Smooth muscle cell (in vitro differentiated cells): Measurements from ENCODE around the gene ADAMTSL5. TPM values are rescaled to one million over a fixed set of nuclear protein-coding genes. Genes with fewer than 3 reads are reported as not detected.

Source experiments
- DNase-seq: peaks from one replicate; lab custom pipeline; 2025; ENCODE audit not compliant: unreplicated experiment; lab: John Stamatoyannopoulos, UW
- H2AFZ ChIP-seq: fragments of 200-600 bp; sonication (generic); 2 replicates; pipeline ENCODE4 v1.6.0; 2016; ENCODE audit warnings: antibody characterized with exemption, low read depth, mild to moderate bottlenecking
- H3F3A ChIP-seq: fragments of 200-600 bp; sonication (generic); 2 replicates; pipeline ENCODE4 v1.6.0; 2017; ENCODE audit warnings: antibody characterized with exemption, low read depth
- H3K27ac ChIP-seq: fragments of 200-600 bp; sonication (generic); 2 replicates; pipeline ENCODE4 v1.5.1; 2016; ENCODE audit warnings: low read depth, mild to moderate bottlenecking
- H3K27me3 ChIP-seq: fragments of 200-600 bp; sonication (generic); 2 replicates; pipeline ENCODE4 v1.6.1; 2016; ENCODE audit warnings: low read depth, mild to moderate bottlenecking
- H3K36me3 ChIP-seq: fragments of 200-600 bp; sonication (generic); 2 replicates; pipeline ENCODE4 v1.5.1; 2016; ENCODE audit warnings: low read depth
- H3K4me1 ChIP-seq: fragments of 200-600 bp; sonication (generic); 2 replicates; pipeline ENCODE4 v1.5.1; 2016; ENCODE audit warnings: low read depth
- H3K4me2 ChIP-seq: fragments of 200-600 bp; sonication (generic); 2 replicates; pipeline ENCODE4 v1.6.0; 2016; ENCODE audit warnings: mild to moderate bottlenecking
- H3K4me3 ChIP-seq: fragments of 200-600 bp; sonication (generic); 2 replicates; pipeline ENCODE4 v1.5.1; 2016; ENCODE audit warnings: mild to moderate bottlenecking
- H3K79me2 ChIP-seq: fragments of 200-600 bp; sonication (generic); 2 replicates; pipeline ENCODE4 v1.6.0; 2016; ENCODE audit warnings: low read depth, mild to moderate bottlenecking
- H3K9ac ChIP-seq: fragments of 200-600 bp; sonication (generic); 2 replicates; pipeline ENCODE4 v1.6.0; 2016; ENCODE audit warnings: low read depth
- H3K9me3 ChIP-seq: fragments of 200-600 bp; sonication (generic); replicated peaks from 2 replicates; pipeline ENCODE4 v1.5.1; 2016; ENCODE audit warnings: low read depth
- H4K20me1 ChIP-seq: fragments of 200-600 bp; sonication (generic); 2 replicates; pipeline ENCODE4 v1.6.0; 2016; ENCODE audit warnings: low read depth
- WGBS: methylation state at CpG from one replicate; pipeline ENCODE4 v1.1.7; 2016; ENCODE audit warnings: low lambda C conversion rate; 5-methylcytosine and 5-hydroxymethylcytosine counted together
- polyA plus RNA-seq: library from polyadenylated mRNA; unstranded; fragments of >200 nt; fragmentation: Nextera tagmentation; extraction: Ambion mirVana; gene quantifications from 2 replicates; pipeline ENCODE4 v1.2.1, GENCODE V29; 2016
- total RNA-seq: library from RNA; depleted of rRNA; stranded (reverse); fragments of >200 nt; gene quantifications from 2 replicates; pipeline ENCODE4 v1.2.3, GENCODE V29; 2014
- TF ChIP-seq, protein P1 (sequence below): fragments of 200-600 bp; sonication (generic); IDR thresholded peaks from 2 replicates; pipeline ENCODE4 v1.5.1; 2017; ENCODE audit warnings: borderline replicate concordance, mild to moderate bottlenecking, antibody characterized with exemption; ENCODE audit not compliant: insufficient read depth, poor library complexity, severe bottlenecking

The ADAMTSL5 gene
- total and polyA plus RNA-seq, 2 experiments from 2014 or later = 16.4 to 24.3 TPM

DNA sequence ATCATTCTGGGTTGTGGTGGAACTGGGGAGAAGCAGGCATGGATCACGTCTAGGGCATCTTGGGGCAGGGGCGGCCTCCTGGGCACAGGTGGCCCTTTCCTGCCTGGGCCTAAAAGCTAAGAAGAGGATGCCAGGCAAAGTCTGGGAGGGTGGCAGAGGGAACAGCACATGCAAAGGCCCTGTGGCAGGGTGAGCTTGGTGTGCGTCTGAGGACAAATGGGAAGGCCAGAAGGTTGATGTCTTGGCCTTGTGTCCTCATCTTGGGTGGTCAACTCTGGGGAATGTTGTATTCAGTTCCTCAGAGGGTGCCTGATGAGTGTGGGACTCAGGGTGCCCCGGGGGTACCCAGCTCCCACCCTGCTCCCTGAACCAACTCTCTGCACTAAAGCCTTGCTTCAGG is 5.7 kb upstream of the ADAMTSL5 start:
- Histone ChIP-seq H3K4me1 (no peaks in the 10 kb centered on the region), H3K27ac (no peak overlapping the region), H4K20me1 (no peaks in the 10 kb centered on the region), H3K79me2 (no peaks in the 10 kb centered on the region), H3K9ac (no peak overlapping the region), H2AFZ (no peak overlapping the region), H3F3A (no peaks in the 10 kb centered on the region), H3K4me2 (no peak overlapping the region), H3K27me3 (peaks cover 11% of the 10 kb centered on the region), H3K36me3 (no peaks in the 10 kb centered on the region), H3K4me3 (no peak overlapping the region), H3K9me3 (no peaks in the 10 kb centered on the region)
- 86% methylated on average over 4 of the region's 4 CpGs for WGBS
- TF ChIP-seq, protein P1, sequence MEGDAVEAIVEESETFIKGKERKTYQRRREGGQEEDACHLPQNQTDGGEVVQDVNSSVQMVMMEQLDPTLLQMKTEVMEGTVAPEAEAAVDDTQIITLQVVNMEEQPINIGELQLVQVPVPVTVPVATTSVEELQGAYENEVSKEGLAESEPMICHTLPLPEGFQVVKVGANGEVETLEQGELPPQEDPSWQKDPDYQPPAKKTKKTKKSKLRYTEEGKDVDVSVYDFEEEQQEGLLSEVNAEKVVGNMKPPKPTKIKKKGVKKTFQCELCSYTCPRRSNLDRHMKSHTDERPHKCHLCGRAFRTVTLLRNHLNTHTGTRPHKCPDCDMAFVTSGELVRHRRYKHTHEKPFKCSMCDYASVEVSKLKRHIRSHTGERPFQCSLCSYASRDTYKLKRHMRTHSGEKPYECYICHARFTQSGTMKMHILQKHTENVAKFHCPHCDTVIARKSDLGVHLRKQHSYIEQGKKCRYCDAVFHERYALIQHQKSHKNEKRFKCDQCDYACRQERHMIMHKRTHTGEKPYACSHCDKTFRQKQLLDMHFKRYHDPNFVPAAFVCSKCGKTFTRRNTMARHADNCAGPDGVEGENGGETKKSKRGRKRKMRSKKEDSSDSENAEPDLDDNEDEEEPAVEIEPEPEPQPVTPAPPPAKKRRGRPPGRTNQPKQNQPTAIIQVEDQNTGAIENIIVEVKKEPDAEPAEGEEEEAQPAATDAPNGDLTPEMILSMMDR = no peak
- DNase-seq = no peak

DNA sequence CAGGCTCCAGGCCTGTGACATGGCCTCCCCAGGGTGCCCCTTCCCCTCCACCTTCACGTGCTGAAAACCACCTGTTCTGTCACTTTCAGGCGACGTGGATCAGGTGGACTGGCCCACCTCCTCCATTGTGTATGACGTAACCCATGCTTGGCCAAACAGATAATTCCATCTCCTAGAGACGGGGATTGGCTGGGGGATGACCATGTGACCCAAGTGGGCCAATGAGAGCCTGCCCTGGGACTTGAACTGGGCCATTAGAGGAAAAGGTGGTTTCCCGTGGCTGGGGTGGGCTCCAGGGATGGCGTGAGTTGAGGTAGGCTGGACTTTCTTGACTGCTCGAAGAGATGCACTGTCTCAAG is 3.6 kb upstream of the ADAMTSL5 start:
- TF ChIP-seq, protein P1 = no peak
- H3K4me1 ChIP-seq = no peaks in the 10 kb centered on the region
- no peaks in the 10 kb centered on the region for H3K79me2 ChIP-seq
- no peak overlapping the region for H3K4me3 ChIP-seq
- H3K27ac ChIP-seq = no peak overlapping the region
- no peak overlapping the region for H3K9ac ChIP-seq
- no peaks in the 10 kb centered on the region for H3K9me3 ChIP-seq
- no peaks in the 10 kb centered on the region for H4K20me1 ChIP-seq
- H3K36me3 ChIP-seq = no peaks in the 10 kb centered on the region
- H3K27me3 ChIP-seq = no peaks in the 10 kb centered on the region
- H2AFZ ChIP-seq = no peak overlapping the region
- 77% methylated on average over 8 of the region's 8 CpGs for WGBS
- H3K4me2 ChIP-seq = no peak overlapping the region
- no peak for DNase-seq
- no peaks in the 10 kb centered on the region for H3F3A ChIP-seq

DNA sequence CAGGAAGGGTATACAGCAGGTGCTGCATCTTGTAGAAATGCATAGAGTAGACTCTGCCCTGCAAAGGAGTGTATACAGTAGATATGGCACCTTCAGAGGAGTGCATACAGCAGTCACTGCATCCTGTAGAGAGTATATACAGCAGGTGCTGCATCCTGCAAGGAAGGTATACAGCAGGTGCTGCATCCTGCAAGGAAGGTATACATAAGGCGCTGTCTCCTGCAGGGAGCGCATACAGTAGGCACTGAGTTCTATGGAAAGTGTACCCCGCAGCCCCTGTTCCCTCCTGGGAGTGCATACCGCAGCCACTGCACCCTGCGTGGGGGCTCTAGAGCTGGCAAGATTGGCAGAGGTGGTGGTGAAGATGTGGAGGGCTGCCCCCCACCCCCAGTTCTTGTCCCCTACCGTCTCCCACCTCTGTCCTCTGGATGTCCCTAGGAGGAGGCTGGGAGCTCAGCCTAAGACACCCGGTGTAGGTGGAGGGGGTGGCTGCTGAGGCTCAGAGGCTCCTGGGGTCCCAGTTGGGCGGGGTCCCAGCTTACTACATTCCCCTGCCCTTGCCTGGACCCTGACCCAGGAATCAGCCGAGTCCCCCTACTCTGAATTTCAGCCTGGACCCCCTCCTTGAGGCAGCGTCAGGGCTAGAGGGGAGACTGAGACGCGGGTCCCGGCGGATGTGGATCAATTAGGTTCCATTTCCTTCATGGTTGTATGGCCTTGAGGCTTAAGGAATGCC is 2.3 kb upstream of the ADAMTSL5 start:
- H3K4me2 ChIP-seq = no peak overlapping the region
- no peak overlapping the region for H3K9ac ChIP-seq
- H4K20me1 ChIP-seq = no peaks in the 10 kb centered on the region
- peaks cover 6% of the 10 kb centered on the region for H3K4me1 ChIP-seq
- H3K4me3 ChIP-seq = no peak overlapping the region
- no peaks in the 10 kb centered on the region for H3K79me2 ChIP-seq
- no peak overlapping the region for H3K27ac ChIP-seq
- WGBS = 78% methylated on average over 14 of the region's 14 CpGs
- H3K27me3 ChIP-seq = no peaks in the 10 kb centered on the region
- H3K9me3 ChIP-seq = no peaks in the 10 kb centered on the region
- H3K36me3 ChIP-seq = no peaks in the 10 kb centered on the region
- no peak overlapping the region for H2AFZ ChIP-seq
- peaks cover 3% of the 10 kb centered on the region for H3F3A ChIP-seq
- TF ChIP-seq, protein P1 = no peak
- no peak for DNase-seq

DNA sequence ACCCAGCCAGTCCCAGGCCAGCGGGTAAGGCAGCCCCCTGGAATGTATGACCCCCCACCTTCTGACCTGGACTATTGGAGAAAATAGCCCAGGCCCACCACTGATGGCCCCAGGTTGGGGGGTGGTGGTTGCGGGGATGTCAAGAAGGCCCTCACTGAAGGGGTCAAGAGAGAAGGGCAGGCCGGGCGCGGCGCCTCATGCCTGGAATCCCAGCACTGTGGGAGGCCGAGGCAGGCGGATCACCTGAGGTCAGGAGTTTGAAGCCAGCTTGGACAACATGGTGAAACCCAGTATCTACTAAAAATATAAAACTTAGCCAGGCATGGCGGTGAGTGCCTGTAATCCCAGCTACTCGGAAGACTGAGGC is 1.5 kb upstream of the ADAMTSL5 start:
- Histone ChIP-seq H3K4me2 (no peak overlapping the region), H2AFZ (no peak overlapping the region), H3K36me3 (no peaks in the 10 kb centered on the region), H3K27me3 (no peaks in the 10 kb centered on the region), H3K9ac (no peak overlapping the region), H3K4me1 (peaks cover 11% of the 10 kb centered on the region), H3K79me2 (no peaks in the 10 kb centered on the region), H3K27ac (no peak overlapping the region), H3K9me3 (no peaks in the 10 kb centered on the region), H4K20me1 (no peaks in the 10 kb centered on the region), H3F3A (peaks cover 10% of the 10 kb centered on the region), H3K4me3 (no peak overlapping the region)
- DNase-seq = no peak
- TF ChIP-seq, protein P1 = no peak
- WGBS = 77% methylated on average over 10 of the region's 10 CpGs
